Renal cortex interstitium (tissue), 3 donors: ENCODE results near the gene PHF1. TPM values are rescaled to one million over a fixed set of nuclear protein-coding genes. Genes with fewer than 3 reads are reported as not detected.

Source experiments
- polyA plus RNA-seq, 3 donors: library from polyadenylated mRNA; unstranded; fragments of 120-200 nt; gene quantifications; one replicate each; pipeline ENCODE4 v1.2.1, GENCODE V29; 2013; ENCODE audit not compliant: insufficient read length in 3 of 3

PHF1 gene
- polyA plus RNA-seq, 3 donors, result 57.8 to 82.8 (median 68.8) TPM

Other genes starting within 250 kb of the PHF1 start
- gene COL11A2, start 218.5 kb upstream of the PHF1 start, polyA plus RNA-seq, result 1 to 10 TPM; 4.2 to 7.3 (median 5.0) TPM
- 10 to 100 TPM; 51.1 to 64.5 (median 61.0) TPM for gene RXRB, start 210.3 kb upstream of the PHF1 start, polyA plus RNA-seq
- gene SLC39A7, start 210.1 kb upstream of the PHF1 start, polyA plus RNA-seq, result 100 to 1,000 TPM; 101 to 130 (median 109) TPM
- 10 to 100 TPM; 24.4 to 28.5 (median 28.2) TPM for gene HSD17B8, start 206.4 kb upstream of the PHF1 start, polyA plus RNA-seq
- gene RING1, start 202.5 kb upstream of the PHF1 start, polyA plus RNA-seq, result 10 to 100 TPM; 49.2 to 68.5 (median 62.5) TPM
- gene VPS52, start 139.1 kb upstream of the PHF1 start, polyA plus RNA-seq, result 10 to 100 TPM; 69.2 to 99.3 (median 74.0) TPM
- gene RPS18, start 138.9 kb upstream of the PHF1 start, polyA plus RNA-seq, result 1,000 to 10,000 TPM; 2,982 to 3,472 (median 3,206) TPM
- gene B3GALT4, start 133.9 kb upstream of the PHF1 start, polyA plus RNA-seq, result 1 to 10 TPM; 2.6 to 5.1 (median 4.4) TPM
- gene WDR46, start 121.8 kb upstream of the PHF1 start, polyA plus RNA-seq, result 10 to 100 TPM; 57.3 to 72.6 (median 66.4) TPM
- gene PFDN6, start 121.4 kb upstream of the PHF1 start, polyA plus RNA-seq, result 10 to 100 TPM; 70.4 to 77.0 (median 76.8) TPM
- 100 to 1,000 TPM; 103 to 134 (median 113) TPM for gene RGL2, start 112.1 kb upstream of the PHF1 start, polyA plus RNA-seq
- 10 to 100 TPM; 33.7 to 47.7 (median 34.5) TPM for gene TAPBP, start 96.9 kb upstream of the PHF1 start, polyA plus RNA-seq
- gene ZBTB22, start 93.3 kb upstream of the PHF1 start, polyA plus RNA-seq, result 10 to 100 TPM; 19.8 to 28.3 (median 23.2) TPM
- 10 to 100 TPM; 46.9 to 63.6 (median 61.5) TPM for gene DAXX, start 88.1 kb upstream of the PHF1 start, polyA plus RNA-seq
- gene KIFC1, start 19.2 kb upstream of the PHF1 start, polyA plus RNA-seq, result 10 to 100 TPM; 37.0 to 50.3 (median 46.5) TPM
- gene CUTA, start 7.1 kb downstream of the PHF1 start, polyA plus RNA-seq, result 100 to 1,000 TPM; 226 to 254 (median 240) TPM
- 10 to 100 TPM; 32.6 to 51.5 (median 33.5) TPM for gene SYNGAP1, start 9.1 kb downstream of the PHF1 start, polyA plus RNA-seq
- 10 to 100 TPM; 13.4 to 17.7 (median 15.5) TPM for gene ZBTB9, start 43.6 kb downstream of the PHF1 start, polyA plus RNA-seq
- 10 to 100 TPM; 21.0 to 24.1 (median 21.7) TPM for gene BAK1, start 169.3 kb downstream of the PHF1 start, polyA plus RNA-seq
- 10 to 100 TPM in 1 of 3 donors, 1 to 10 TPM in 2; 7.2 to 12.4 (median 8.6) TPM for gene ITPR3, start 210.3 kb downstream of the PHF1 start, polyA plus RNA-seq